ENCODE measurements around the gene TDRD12. TPM values are rescaled to one million over a fixed set of nuclear protein-coding genes. Genes with fewer than 3 reads are reported as not detected.

Gene TDRD12
- total and polyA plus RNA-seq, 2 donors (not counting 1 experiment from before 2014, with no cell fraction given), result 0.17 TPM; not detected in 1

DNA sequence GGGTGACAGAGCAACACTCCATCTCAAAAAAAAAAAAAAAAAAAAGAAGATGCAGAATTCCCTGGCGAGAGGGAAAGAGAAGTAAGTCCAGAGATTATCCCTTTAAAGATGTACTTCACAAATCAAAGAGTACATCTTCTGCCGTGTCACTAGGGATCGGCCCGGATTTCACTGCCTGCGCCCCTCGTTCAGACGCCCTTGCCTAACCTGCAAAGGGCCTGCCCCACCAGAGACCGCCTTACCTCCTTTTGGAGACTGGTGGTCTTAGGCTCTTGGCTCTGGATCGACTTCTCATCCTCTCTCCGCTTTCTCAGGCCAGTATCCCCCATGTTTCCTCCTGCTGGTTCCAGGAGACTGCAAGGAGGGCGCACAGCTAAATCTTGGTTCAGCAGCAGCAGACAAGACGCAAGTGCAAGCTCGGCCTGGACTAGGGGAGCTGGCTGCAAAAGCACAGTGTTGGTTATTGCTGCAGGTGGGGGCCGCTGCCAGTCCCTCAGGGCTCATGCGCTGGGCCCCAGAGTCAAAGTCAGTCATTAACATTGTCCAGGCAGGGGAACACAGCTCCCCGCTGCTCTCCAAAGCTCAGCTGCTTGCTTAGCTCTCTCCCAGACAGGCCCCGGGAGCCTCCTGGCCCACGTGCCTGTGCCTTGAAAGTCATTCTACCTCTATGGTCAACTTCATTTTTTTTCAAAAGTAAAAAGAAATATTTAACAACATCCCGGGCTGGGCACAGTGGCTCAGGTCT lies 148.8 kb downstream of the TDRD12 start:
- no peak for DNase-seq (ENCODE audit: low read depth in 2 of 2)
- Histone ChIP-seq H3K79me2 (ENCODE audit: control insufficient read depth, insufficient read depth, low read length) (no peaks in the 10 kb centered on the region), H3K27me3 (ENCODE audit: control insufficient read depth, insufficient read depth, low read length) (no peaks in the 10 kb centered on the region), H3K9me3 (ENCODE audit: control insufficient read depth, insufficient read depth, low read depth, low read length) (no peaks in the 10 kb centered on the region), H3K9ac (ENCODE audit: insufficient read depth, low read length) (no peak overlapping the region), H3K36me3 (ENCODE audit: control insufficient read depth, insufficient read depth, low read length) (no peaks in the 10 kb centered on the region), H3K4me3 (replicated peaks in 1 of 4; ENCODE audit: control extremely low read depth in 1 of 4, insufficient read depth in 1 of 4, low read depth in 3 of 4, low read length in 4 of 4) (no peak overlapping the region), H2AFZ (ENCODE audit: low read length) (no peak overlapping the region), H3K4me2 (ENCODE audit: extremely low read depth, insufficient read depth, low read length) (no peak overlapping the region), H3K4me1 (ENCODE audit: control insufficient read depth, extremely low read depth, insufficient read depth, low read length) (no peaks in the 10 kb centered on the region), H3K27ac (ENCODE audit: insufficient read depth, low read length) (no peak overlapping the region), H4K20me1 (ENCODE audit: control insufficient read depth, extremely low read depth, insufficient read depth, low read length) (no peaks in the 10 kb centered on the region)
- TF ChIP-seq, protein P1, sequence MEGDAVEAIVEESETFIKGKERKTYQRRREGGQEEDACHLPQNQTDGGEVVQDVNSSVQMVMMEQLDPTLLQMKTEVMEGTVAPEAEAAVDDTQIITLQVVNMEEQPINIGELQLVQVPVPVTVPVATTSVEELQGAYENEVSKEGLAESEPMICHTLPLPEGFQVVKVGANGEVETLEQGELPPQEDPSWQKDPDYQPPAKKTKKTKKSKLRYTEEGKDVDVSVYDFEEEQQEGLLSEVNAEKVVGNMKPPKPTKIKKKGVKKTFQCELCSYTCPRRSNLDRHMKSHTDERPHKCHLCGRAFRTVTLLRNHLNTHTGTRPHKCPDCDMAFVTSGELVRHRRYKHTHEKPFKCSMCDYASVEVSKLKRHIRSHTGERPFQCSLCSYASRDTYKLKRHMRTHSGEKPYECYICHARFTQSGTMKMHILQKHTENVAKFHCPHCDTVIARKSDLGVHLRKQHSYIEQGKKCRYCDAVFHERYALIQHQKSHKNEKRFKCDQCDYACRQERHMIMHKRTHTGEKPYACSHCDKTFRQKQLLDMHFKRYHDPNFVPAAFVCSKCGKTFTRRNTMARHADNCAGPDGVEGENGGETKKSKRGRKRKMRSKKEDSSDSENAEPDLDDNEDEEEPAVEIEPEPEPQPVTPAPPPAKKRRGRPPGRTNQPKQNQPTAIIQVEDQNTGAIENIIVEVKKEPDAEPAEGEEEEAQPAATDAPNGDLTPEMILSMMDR (conservative IDR thresholded peaks at IDR 0.05 in 1 of 2, IDR thresholded peaks at IDR 0.05 in 1 of 2; ENCODE audit: low read depth in 1 of 2, low read length in 2 of 2), result no peak
- no peak for TF ChIP-seq EZH2 (IDR thresholded peaks at IDR 0.05; ENCODE audit: low read length, missing control alignments)

DNA sequence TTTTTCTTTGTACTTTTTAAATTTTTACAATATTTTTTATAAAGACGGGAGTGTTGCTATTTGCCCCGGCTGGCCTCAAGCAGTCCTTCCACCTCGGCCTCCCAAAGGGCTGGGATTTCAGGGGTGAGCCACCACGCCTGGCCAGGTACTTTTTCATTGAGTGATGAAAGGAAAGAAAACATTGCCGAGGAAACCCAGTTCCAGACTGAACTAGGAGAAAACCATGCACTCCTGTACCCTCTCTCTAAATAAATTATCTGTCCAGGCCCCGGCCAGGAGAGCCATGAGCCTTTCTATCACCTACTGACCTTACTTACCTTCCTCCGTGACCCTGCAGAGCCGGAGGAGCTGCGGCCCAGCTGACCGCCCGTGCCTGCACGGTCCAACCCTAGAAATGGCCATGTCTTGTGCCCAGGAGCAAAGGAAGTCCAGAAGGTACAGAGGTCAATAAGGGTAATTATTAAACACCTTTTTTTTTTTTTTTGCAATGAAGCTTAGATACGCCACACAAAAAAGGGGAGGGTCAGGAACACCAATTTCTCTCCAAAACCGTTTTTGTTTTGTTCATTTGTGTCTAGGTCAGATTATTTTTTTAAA lies 149.9 kb downstream of the TDRD12 start, which contains the start of gene SLC7A9:
TSS of gene SLC7A9 (minus strand) at position 399 of the 597 bp plus-strand sequence. CDS start 1,233 bp downstream, outside the sequence.
- H3K9me3 ChIP-seq (ENCODE audit: control insufficient read depth, insufficient read depth, low read depth, low read length), result no peaks in the 10 kb centered on the region
- no peak within 1 kb of the TSS for H3K4me3 ChIP-seq (replicated peaks in 1 of 4; ENCODE audit: control extremely low read depth in 1 of 4, insufficient read depth in 1 of 4, low read depth in 3 of 4, low read length in 4 of 4)
- no peaks in the 10 kb centered on the region for H3K36me3 ChIP-seq (ENCODE audit: control insufficient read depth, insufficient read depth, low read length)
- no peak within 1 kb of the TSS for H3K9ac ChIP-seq (ENCODE audit: insufficient read depth, low read length)
- H3K79me2 ChIP-seq (ENCODE audit: control insufficient read depth, insufficient read depth, low read length), result no peaks in the 10 kb centered on the region
- TF ChIP-seq EZH2 (IDR thresholded peaks at IDR 0.05; ENCODE audit: low read length, missing control alignments), result no peak
- TF ChIP-seq, protein P1 (conservative IDR thresholded peaks at IDR 0.05 in 1 of 2, IDR thresholded peaks at IDR 0.05 in 1 of 2; ENCODE audit: low read depth in 1 of 2, low read length in 2 of 2), result no peak
- DNase-seq (ENCODE audit: low read depth in 2 of 2), result no peak
- no peak within 1 kb of the TSS for H2AFZ ChIP-seq (ENCODE audit: low read length)
- H3K27ac ChIP-seq (ENCODE audit: insufficient read depth, low read length), result no peak within 1 kb of the TSS
- H3K4me2 ChIP-seq (ENCODE audit: extremely low read depth, insufficient read depth, low read length), result no peak within 1 kb of the TSS
- no peaks in the 10 kb centered on the region for H3K27me3 ChIP-seq (ENCODE audit: control insufficient read depth, insufficient read depth, low read length)
- H4K20me1 ChIP-seq (ENCODE audit: control insufficient read depth, extremely low read depth, insufficient read depth, low read length), result no peaks in the 10 kb centered on the region
- no peaks in the 10 kb centered on the region for H3K4me1 ChIP-seq (ENCODE audit: control insufficient read depth, extremely low read depth, insufficient read depth, low read length)

DNA sequence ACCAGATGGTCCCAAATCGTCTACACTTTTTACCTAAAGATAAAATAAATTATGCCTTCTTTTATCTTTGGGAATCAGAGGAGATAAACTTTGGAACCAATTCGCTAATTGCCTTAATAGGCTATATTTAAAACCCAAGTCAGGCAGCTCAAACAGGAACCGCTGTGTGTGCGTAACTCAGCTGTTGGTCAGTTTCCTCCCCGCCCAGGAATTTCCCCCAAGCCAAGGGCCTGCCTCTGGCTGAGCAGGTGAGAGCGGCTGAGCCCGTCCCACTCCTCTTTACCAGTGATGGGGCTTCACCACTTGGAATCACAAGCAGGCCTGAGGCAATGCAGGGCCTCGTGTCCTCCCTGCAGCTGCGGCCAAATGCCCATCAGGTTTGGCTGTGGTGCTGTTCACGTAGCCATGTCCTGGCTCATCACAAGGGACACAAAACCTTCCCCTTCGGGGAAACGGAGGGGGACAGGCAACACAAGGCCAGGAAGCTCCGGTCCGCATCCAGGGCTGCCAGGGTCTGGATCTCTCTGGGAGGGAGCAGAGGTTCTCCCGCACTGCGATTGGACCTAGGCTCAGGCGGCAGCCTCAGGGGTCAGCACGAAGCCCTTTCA lies 150.5 kb downstream of the TDRD12 start:
- H3K79me2 ChIP-seq (ENCODE audit: control insufficient read depth, insufficient read depth, low read length), result no peaks in the 10 kb centered on the region
- H3K4me1 ChIP-seq (ENCODE audit: control insufficient read depth, extremely low read depth, insufficient read depth, low read length), result no peaks in the 10 kb centered on the region
- no peaks in the 10 kb centered on the region for H3K9me3 ChIP-seq (ENCODE audit: control insufficient read depth, insufficient read depth, low read depth, low read length)
- H2AFZ ChIP-seq (ENCODE audit: low read length), result no peak overlapping the region
- H3K27ac ChIP-seq (ENCODE audit: insufficient read depth, low read length), result no peak overlapping the region
- no peak overlapping the region for H3K4me3 ChIP-seq (replicated peaks in 1 of 4; ENCODE audit: control extremely low read depth in 1 of 4, insufficient read depth in 1 of 4, low read depth in 3 of 4, low read length in 4 of 4)
- no peak for DNase-seq (ENCODE audit: low read depth in 2 of 2)
- H3K9ac ChIP-seq (ENCODE audit: insufficient read depth, low read length), result no peak overlapping the region
- H3K4me2 ChIP-seq (ENCODE audit: extremely low read depth, insufficient read depth, low read length), result no peak overlapping the region
- no peaks in the 10 kb centered on the region for H3K36me3 ChIP-seq (ENCODE audit: control insufficient read depth, insufficient read depth, low read length)
- H3K27me3 ChIP-seq (ENCODE audit: control insufficient read depth, insufficient read depth, low read length), result no peaks in the 10 kb centered on the region
- TF ChIP-seq, protein P1 (conservative IDR thresholded peaks at IDR 0.05 in 1 of 2, IDR thresholded peaks at IDR 0.05 in 1 of 2; ENCODE audit: low read depth in 1 of 2, low read length in 2 of 2), result no peak
- no peak for TF ChIP-seq EZH2 (IDR thresholded peaks at IDR 0.05; ENCODE audit: low read length, missing control alignments)
- no peaks in the 10 kb centered on the region for H4K20me1 ChIP-seq (ENCODE audit: control insufficient read depth, extremely low read depth, insufficient read depth, low read length)

All from fibroblast of lung (primary cell).